ENCODE data around the gene ULBP1.

DNA sequence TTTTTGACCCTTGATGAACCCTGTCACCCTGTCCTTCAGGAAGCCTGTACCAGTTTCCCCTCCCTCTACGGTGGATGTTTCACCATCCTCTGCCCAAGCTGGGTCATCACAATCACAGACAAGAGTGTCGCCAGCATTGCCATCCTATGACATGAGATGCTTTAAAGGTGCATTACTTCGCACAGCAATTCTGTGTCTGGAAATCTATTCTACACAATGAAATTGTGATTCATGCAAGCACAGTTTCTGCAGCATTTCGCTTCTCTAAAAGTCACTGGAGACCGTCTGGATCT is 24.4 kb upstream of the ULBP1 start:
- TF ChIP-seq, protein P1, sequence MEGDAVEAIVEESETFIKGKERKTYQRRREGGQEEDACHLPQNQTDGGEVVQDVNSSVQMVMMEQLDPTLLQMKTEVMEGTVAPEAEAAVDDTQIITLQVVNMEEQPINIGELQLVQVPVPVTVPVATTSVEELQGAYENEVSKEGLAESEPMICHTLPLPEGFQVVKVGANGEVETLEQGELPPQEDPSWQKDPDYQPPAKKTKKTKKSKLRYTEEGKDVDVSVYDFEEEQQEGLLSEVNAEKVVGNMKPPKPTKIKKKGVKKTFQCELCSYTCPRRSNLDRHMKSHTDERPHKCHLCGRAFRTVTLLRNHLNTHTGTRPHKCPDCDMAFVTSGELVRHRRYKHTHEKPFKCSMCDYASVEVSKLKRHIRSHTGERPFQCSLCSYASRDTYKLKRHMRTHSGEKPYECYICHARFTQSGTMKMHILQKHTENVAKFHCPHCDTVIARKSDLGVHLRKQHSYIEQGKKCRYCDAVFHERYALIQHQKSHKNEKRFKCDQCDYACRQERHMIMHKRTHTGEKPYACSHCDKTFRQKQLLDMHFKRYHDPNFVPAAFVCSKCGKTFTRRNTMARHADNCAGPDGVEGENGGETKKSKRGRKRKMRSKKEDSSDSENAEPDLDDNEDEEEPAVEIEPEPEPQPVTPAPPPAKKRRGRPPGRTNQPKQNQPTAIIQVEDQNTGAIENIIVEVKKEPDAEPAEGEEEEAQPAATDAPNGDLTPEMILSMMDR (IDR thresholded peaks at IDR 0.05), result no peak
- no peak for TF ChIP-seq POLR2AphosphoS5 (IDR thresholded peaks at IDR 0.05)
- TF ChIP-seq POLR2A (IDR thresholded peaks at IDR 0.05), result no peak
- no peak for TF ChIP-seq EP300 (IDR thresholded peaks at IDR 0.05)
